ENCODE results near the gene CCDC116.

Gene CCDC116

GRCh38 chr22:21659864-21660525 is 27.4 kb downstream of the CCDC116 start:
- H2AFZ ChIP-seq, result no peak overlapping the region
- no peaks in the 10 kb centered on the region for H3K27me3 ChIP-seq (ENCODE audit: control insufficient read depth, insufficient read depth, low read length)
- no peak overlapping the region for H3K9ac ChIP-seq
- H3K4me3 ChIP-seq (ENCODE audit: low read depth, low read length), result no peak overlapping the region
- no peaks in the 10 kb centered on the region for H3K79me2 ChIP-seq
- H3K4me2 ChIP-seq (ENCODE audit: low read length), result no peak overlapping the region
- no peak for TF ChIP-seq CTCF (IDR thresholded peaks at IDR 0.05)
- H3K36me3 ChIP-seq (ENCODE audit: control insufficient read depth, insufficient read depth, low read length), result no peaks in the 10 kb centered on the region
- H3K27ac ChIP-seq, result no peak overlapping the region
- H3K9me3 ChIP-seq (ENCODE audit: control insufficient read depth, low read length), result no peaks in the 10 kb centered on the region
- H3K4me1 ChIP-seq, result no peaks in the 10 kb centered on the region

- no peak for TF ChIP-seq CTCF (IDR thresholded peaks at IDR 0.05)
- H2AFZ ChIP-seq, result no peak overlapping the region
- no peak overlapping the region for H3K4me2 ChIP-seq (ENCODE audit: low read length)
- H3K79me2 ChIP-seq, result no peaks in the 10 kb centered on the region
- no peaks in the 10 kb centered on the region for H3K4me1 ChIP-seq
- no peak overlapping the region for H3K4me3 ChIP-seq (ENCODE audit: low read depth, low read length)
- H3K27me3 ChIP-seq (ENCODE audit: control insufficient read depth, insufficient read depth, low read length), result no peaks in the 10 kb centered on the region
- no peaks in the 10 kb centered on the region for H3K9me3 ChIP-seq (ENCODE audit: control insufficient read depth, low read length)
- no peak overlapping the region for H3K27ac ChIP-seq
- no peaks in the 10 kb centered on the region for H3K36me3 ChIP-seq (ENCODE audit: control insufficient read depth, insufficient read depth, low read length)
- H3K9ac ChIP-seq, result no peak overlapping the region
Measured at GRCh38 chr22:21660904-21661303, 28.3 kb downstream of the CCDC116 start.

GRCh38 chr22:21661991-21662390 is 29.4 kb downstream of the CCDC116 start:
- no peaks in the 10 kb centered on the region for H3K79me2 ChIP-seq
- no peak overlapping the region for H2AFZ ChIP-seq
- no peaks in the 10 kb centered on the region for H3K36me3 ChIP-seq (ENCODE audit: control insufficient read depth, insufficient read depth, low read length)
- no peak overlapping the region for H3K27ac ChIP-seq
- H3K27me3 ChIP-seq (ENCODE audit: control insufficient read depth, insufficient read depth, low read length), result no peaks in the 10 kb centered on the region
- H3K4me2 ChIP-seq (ENCODE audit: low read length), result no peak overlapping the region
- H3K9me3 ChIP-seq (ENCODE audit: control insufficient read depth, low read length), result no peaks in the 10 kb centered on the region
- no peaks in the 10 kb centered on the region for H3K4me1 ChIP-seq
- no peak overlapping the region for H3K4me3 ChIP-seq (ENCODE audit: low read depth, low read length)
- H3K9ac ChIP-seq, result no peak overlapping the region
- no peak for TF ChIP-seq CTCF (IDR thresholded peaks at IDR 0.05)

- Histone ChIP-seq H3K79me2 (peaks cover 3% of the 10 kb centered on the region), H3K4me1 (no peaks in the 10 kb centered on the region), H3K27ac (no peak overlapping the region), H3K4me3 (ENCODE audit: low read depth, low read length) (no peak overlapping the region), H3K36me3 (ENCODE audit: control insufficient read depth, insufficient read depth, low read length) (no peaks in the 10 kb centered on the region), H3K4me2 (ENCODE audit: low read length) (no peak overlapping the region), H3K9me3 (ENCODE audit: control insufficient read depth, low read length) (no peaks in the 10 kb centered on the region), H3K27me3 (ENCODE audit: control insufficient read depth, insufficient read depth, low read length) (no peaks in the 10 kb centered on the region), H2AFZ (no peak overlapping the region), H3K9ac (no peak overlapping the region)
- no peak for TF ChIP-seq CTCF (IDR thresholded peaks at IDR 0.05)
Measured at GRCh38 chr22:21663738-21664137, 31.2 kb downstream of the CCDC116 start.

Measured in parathyroid adenoma (tissue), 2 donors.